Measurements from ENCODE around the gene RBX1. TPM values are rescaled to one million over a fixed set of nuclear protein-coding genes. Genes with fewer than 3 reads are reported as not detected.

Gene RBX1
- total and polyA plus RNA-seq, 12 donors = 58.0 to 123 (median 62.0) TPM

- peaks cover 0 to 6% (median 0%) of the 10 kb centered on the region in 9 donors for H3K4me1 ChIP-seq
- TF ChIP-seq CTCF (IDR thresholded peaks at IDR 0.05) = no peak
- H3K27me3 ChIP-seq = no peaks in the 10 kb centered on the region
- no peak overlapping the region for H3K4me3 ChIP-seq
- DNase-seq (no peak), ATAC-seq (no peak)
- intact Hi-C loops (cut with DNase I) = loop anchor here in 1 of 10 donors (5.0 kb wide), 1 partner anchor 693 kb away; no protein-coding TSS in a partner anchor
- 87 to 90% methylated on average over 5 of the region's 5 CpGs for WGBS, 2 donors
- no peaks in the 10 kb centered on the region for H3K9me3 ChIP-seq
- H3K36me3 ChIP-seq = peaks cover 0 to 95% (median 27%) of the 10 kb centered on the region in 9 donors
- no peak overlapping the region for H3K27ac ChIP-seq
Measured at GRCh38 chr22:40919446-40919845, 31.7 kb upstream of the RBX1 start.

GRCh38 chr22:40920526-40920925 is 30.7 kb upstream of the RBX1 start:
- WGBS, 2 donors = 91 to 93% methylated on average over 9 of the region's 9 CpGs
- no peaks in the 10 kb centered on the region for H3K27me3 ChIP-seq
- H3K4me1 ChIP-seq = peaks cover 0 to 6% (median 0%) of the 10 kb centered on the region in 9 donors
- ATAC-seq (no peak), DNase-seq (no peak)
- no peaks in the 10 kb centered on the region for H3K9me3 ChIP-seq
- H3K4me3 ChIP-seq = no peak overlapping the region
- no peak overlapping the region for H3K27ac ChIP-seq
- intact Hi-C loops (cut with DNase I) = loop anchor here in 8 of 10 donors (5.0 to 10.0 kb wide), 8 partner anchors 174 to 384 kb away; partner anchors contain the start of genes EP300 (in 2 of the 8) and ZC3H7B (in 1 of the 8)
- H3K36me3 ChIP-seq = peaks cover 0 to 95% (median 34%) of the 10 kb centered on the region in 9 donors
- TF ChIP-seq CTCF (IDR thresholded peaks at IDR 0.05) = no peak

- DNase-seq (peak in 1 of 2 donors; percentile 32), ATAC-seq (peak in 7 of 8 donors; percentile 41 to 84 (median 70))
- peak; percentile 63 to 85 (median 79) for TF ChIP-seq CTCF (IDR thresholded peaks at IDR 0.05)
- peaks cover 0 to 94% (median 20%) of the 10 kb centered on the region in 9 donors for H3K36me3 ChIP-seq
- WGBS, 2 donors = 54 to 59% methylated on average over 5 of the region's 5 CpGs
- H3K27me3 ChIP-seq = no peaks in the 10 kb centered on the region
- intact Hi-C loops (cut with DNase I) = loop anchor here in 8 of 10 donors (5.0 to 10.0 kb wide), 8 partner anchors 172 to 382 kb away; partner anchors contain the start of genes EP300 (in 2 of the 8) and ZC3H7B (in 1 of the 8)
- H3K4me3 ChIP-seq = peak overlapping the region in 1 of 10 donors; percentile 11
- no peak overlapping the region for H3K27ac ChIP-seq
- H3K4me1 ChIP-seq = peaks cover 0 to 6% (median 0%) of the 10 kb centered on the region in 9 donors
- H3K9me3 ChIP-seq = no peaks in the 10 kb centered on the region
Measured at GRCh38 chr22:40922484-40923303, 28.5 kb upstream of the RBX1 start.

DNA sequence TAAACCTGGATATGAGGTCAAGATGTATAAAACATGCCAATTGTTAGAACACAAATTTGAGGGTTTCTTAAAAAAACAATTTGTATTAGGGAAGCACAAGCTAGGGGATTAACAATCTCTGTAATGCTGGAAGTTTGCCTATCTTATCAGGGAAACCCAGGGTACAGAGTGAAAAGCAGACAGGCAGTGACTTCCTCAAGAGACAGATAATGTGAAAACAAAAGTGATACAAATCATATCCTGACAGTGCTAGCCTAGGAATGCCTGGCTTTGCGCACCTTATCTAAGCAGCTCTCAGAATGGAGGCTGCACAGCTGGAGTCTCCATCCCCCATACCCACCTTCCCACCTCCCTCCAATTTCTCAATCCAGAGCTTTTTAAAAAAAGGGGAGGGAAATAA is 22.5 kb upstream of the RBX1 start:
- ATAC-seq (no peak), DNase-seq (no peak)
- intact Hi-C loops (cut with DNase I) = loop anchor here in 6 of 10 donors (10.0 kb wide), 6 partner anchors 166 to 376 kb away; partner anchors contain the start of genes EP300 (in 2 of the 6) and ZC3H7B (in 1 of the 6)
- no peak for TF ChIP-seq CTCF (IDR thresholded peaks at IDR 0.05)
- WGBS, 2 donors = 39 to 58% methylated on average over 1 of the region's 1 CpG
- Histone ChIP-seq H3K27ac (no peak overlapping the region), H3K9me3 (no peaks in the 10 kb centered on the region), H3K36me3 (peaks cover 0 to 92% (median 18%) of the 10 kb centered on the region in 9 donors), H3K4me3 (no peak overlapping the region), H3K27me3 (no peaks in the 10 kb centered on the region), H3K4me1 (peaks cover 0 to 5% (median 0%) of the 10 kb centered on the region in 9 donors)

Measured in heart right ventricle (tissue), 16 donors.